Measurements from ENCODE around the gene NRIP3. TPM values are rescaled to one million over a fixed set of nuclear protein-coding genes. Genes with fewer than 3 reads are reported as not detected.

Gene NRIP3
- total and polyA plus RNA-seq, 11 donors: 0.23 to 3.4 (median 0.58) TPM

GRCh38 chr11:8963569-8964323 is 40.1 kb downstream of the NRIP3 start:
- peaks cover 0 to 43% (median 30%) of the 10 kb centered on the region in 12 donors for H3K4me1 ChIP-seq
- peak overlapping the region; percentile 61 to 97 (median 80) for H3K4me3 ChIP-seq
- ATAC-seq: peak; percentile 16 to 82 (median 70)
- peak overlapping the region; percentile 88 to 99 (median 95) for H3K27ac ChIP-seq
- intact Hi-C loops (cut with DNase I): loop anchor here in 9 of 10 donors (2.0 to 10.0 kb wide), 8 partner anchors 46 to 281 kb away; partner anchors contain the start of genes AKIP1 (in 6 of the 9), RPL27A (in 5 of the 9) and TRIM66 (in 5 of the 9)
- peaks cover 0 to 14% (median 0%) of the 10 kb centered on the region in 9 donors for H3K36me3 ChIP-seq
- no peaks in the 10 kb centered on the region for H3K27me3 ChIP-seq
- WGBS, 4 donors: 2 to 4% (median 3%) methylated on average over 21 to 39 of the region's 39 CpGs
- peak; percentile 78 to 88 (median 82) for DNase-seq
- no peaks in the 10 kb centered on the region for H3K9me3 ChIP-seq
- TF ChIP-seq CTCF (IDR thresholded peaks at IDR 0.05) (no peak), POLR2A (IDR thresholded peaks at IDR 0.05) (no peak)

- DNase-seq (no peak), ATAC-seq (no peak)
- peak overlapping the region in 8 of 12 donors; percentile 64 to 97 (median 82) for H3K4me3 ChIP-seq
- peaks cover 0 to 16% (median 0%) of the 10 kb centered on the region in 9 donors for H3K36me3 ChIP-seq
- TF ChIP-seq CTCF (IDR thresholded peaks at IDR 0.05) (no peak), POLR2A (IDR thresholded peaks at IDR 0.05) (no peak)
- intact Hi-C loops (cut with DNase I): loop anchor here in 9 of 10 donors (2.0 to 10.0 kb wide), 7 partner anchors 46 to 281 kb away; partner anchors contain the start of genes AKIP1 (in 6 of the 9), RPL27A (in 5 of the 9) and TRIM66 (in 5 of the 9)
- no peaks in the 10 kb centered on the region for H3K27me3 ChIP-seq
- H3K9me3 ChIP-seq: no peaks in the 10 kb centered on the region
- 14 to 25% (median 17%) methylated on average over 2 of the region's 2 CpGs for WGBS, 4 donors
- peak overlapping the region in 5 of 12 donors; percentile 12 to 99 (median 91) for H3K27ac ChIP-seq
- peaks cover 0 to 43% (median 30%) of the 10 kb centered on the region in 12 donors for H3K4me1 ChIP-seq
Observed at GRCh38 chr11:8962841-8963240, 41.0 kb downstream of the NRIP3 start.

- no peaks in the 10 kb centered on the region for H3K27me3 ChIP-seq
- no peak for TF ChIP-seq CTCF (IDR thresholded peaks at IDR 0.05)
- no peak for TF ChIP-seq POLR2A (IDR thresholded peaks at IDR 0.05)
- H3K9me3 ChIP-seq: no peaks in the 10 kb centered on the region
- no peak overlapping the region for H3K27ac ChIP-seq
- peaks cover 0 to 25% (median 9%) of the 10 kb centered on the region in 9 donors for H3K36me3 ChIP-seq
- ATAC-seq (no peak), DNase-seq (no peak)
- intact Hi-C loops (cut with DNase I): loop anchor here in 9 of 10 donors (5.0 to 10.0 kb wide), 6 partner anchors 44 to 279 kb away; partner anchors contain the start of genes AKIP1 (in 6 of the 9), RPL27A (in 5 of the 9) and TRIM66 (in 5 of the 9)
- 41 to 72% (median 51%) methylated on average over 2 of the region's 2 CpGs for WGBS, 4 donors
- H3K4me3 ChIP-seq: no peak overlapping the region
- H3K4me1 ChIP-seq: peaks cover 0 to 43% (median 31%) of the 10 kb centered on the region in 12 donors
Observed at GRCh38 chr11:8961401-8961800, 42.4 kb downstream of the NRIP3 start.

Data from heart left ventricle (tissue), 16 donors.